ENCODE data around the gene DGCR8. TPM values are rescaled to one million over a fixed set of nuclear protein-coding genes. Genes with fewer than 3 reads are reported as not detected.
A peak's percentile ranks its signal among the peaks of the same experiment; 100 is the strongest.

Gene DGCR8
- total and polyA plus RNA-seq, 2 experiments from 2014 or later, result 14.0 to 28.7 TPM

- H3K27me3 ChIP-seq (replicated peaks; ENCODE audit: insufficient read depth), result no peaks in the 10 kb centered on the region
- in situ Hi-C loops (cut with MboI), result no loop called here
- H3F3A ChIP-seq (ENCODE audit: insufficient read depth), result peaks cover 28% of the 10 kb centered on the region; the same call in 1 of the 2 replicates
- no peaks in the 10 kb centered on the region for H3K9me2 ChIP-seq (ENCODE audit: insufficient read depth)
- H3K9me3 ChIP-seq (ENCODE audit: low read depth), result no peaks in the 10 kb centered on the region
- peak within 1 kb of the TSS; percentile 93 for H3K9ac ChIP-seq
- H3K79me2 ChIP-seq (ENCODE audit: insufficient read depth), result peaks cover 47% of the 10 kb centered on the region
- TF ChIP-seq EZH2 (IDR thresholded peaks at IDR 0.05; ENCODE audit: insufficient read depth, poor library complexity, severe bottlenecking) (no peak), EZH2phosphoT487 (IDR thresholded peaks at IDR 0.05; ENCODE audit: insufficient read depth, low read depth) (no peak)
- peak within 1 kb of the TSS; percentile 86 for H3K4me3 ChIP-seq
- H3K4me2 ChIP-seq (ENCODE audit: unreplicated experiment), result peak within 1 kb of the TSS; percentile 87
- 0% methylated on average over 4 to 8 of the region's 43 CpGs for WGBS, 2 experiments (ENCODE audit: low coverage in 1 of 2, low lambda C conversion rate in 2 of 2, missing lambda C conversion rate in 2 of 2)
- H3K4me1 ChIP-seq (ENCODE audit: insufficient read depth), result peaks cover 11% of the 10 kb centered on the region; the same call in 1 of the 2 replicates
- peak; percentile 50 for DNase-seq
- peak within 1 kb of the TSS; percentile 81 for H2AFZ ChIP-seq
- H3K27ac ChIP-seq, result peak within 1 kb of the TSS; percentile 45
- no peaks in the 10 kb centered on the region for H3K36me3 ChIP-seq (ENCODE audit: low read depth)
- H4K20me1 ChIP-seq (ENCODE audit: insufficient read depth), result no peaks in the 10 kb centered on the region
Measured at GRCh38 chr22:20131597-20131858, 51.5 kb downstream of the DGCR8 start, which contains the start of gene ZDHHC8. TSS of gene ZDHHC8 (plus strand) at chr22:20131804. CDS start at chr22:20131948, 144 bp downstream.

GRCh38 chr22:20131859-20132685, 52.0 kb downstream of the DGCR8 start:
- Histone ChIP-seq H3K9me3 (ENCODE audit: low read depth) (no peaks in the 10 kb centered on the region), H3K36me3 (ENCODE audit: low read depth) (no peaks in the 10 kb centered on the region), H2AFZ (peak overlapping the region; percentile 52; the same call in 1 of the 2 replicates), H3K9ac (peak overlapping the region; percentile 93), H3K79me2 (ENCODE audit: insufficient read depth) (peaks cover 52% of the 10 kb centered on the region), H4K20me1 (ENCODE audit: insufficient read depth) (no peaks in the 10 kb centered on the region), H3K27me3 (replicated peaks; ENCODE audit: insufficient read depth) (no peaks in the 10 kb centered on the region), H3K4me1 (ENCODE audit: insufficient read depth) (peaks cover 11% of the 10 kb centered on the region; the same call in 1 of the 2 replicates), H3K9me2 (ENCODE audit: insufficient read depth) (no peaks in the 10 kb centered on the region), H3K4me3 (peak overlapping the region; percentile 86), H3K4me2 (ENCODE audit: unreplicated experiment) (peak overlapping the region; percentile 87), H3K27ac (peak overlapping the region; percentile 45), H3F3A (ENCODE audit: insufficient read depth) (peaks cover 28% of the 10 kb centered on the region; the same call in 1 of the 2 replicates)
- TF ChIP-seq EZH2phosphoT487 (IDR thresholded peaks at IDR 0.05; ENCODE audit: insufficient read depth, low read depth) (no peak), EZH2 (IDR thresholded peaks at IDR 0.05; ENCODE audit: insufficient read depth, poor library complexity, severe bottlenecking) (no peak)
- in situ Hi-C loops (cut with MboI), result no loop called here
- peak; percentile 57 for DNase-seq
- 0 to 1% methylated on average over 44 to 45 of the region's 72 CpGs for WGBS, 2 experiments (ENCODE audit: low coverage in 1 of 2, low lambda C conversion rate in 2 of 2, missing lambda C conversion rate in 2 of 2)

- Histone ChIP-seq H3K27me3 (replicated peaks; ENCODE audit: insufficient read depth) (no peaks in the 10 kb centered on the region), H3F3A (ENCODE audit: insufficient read depth) (peaks cover 26% of the 10 kb centered on the region; the same call in 1 of the 2 replicates), H3K79me2 (ENCODE audit: insufficient read depth) (peaks cover 59% of the 10 kb centered on the region), H4K20me1 (ENCODE audit: insufficient read depth) (no peaks in the 10 kb centered on the region), H3K4me2 (ENCODE audit: unreplicated experiment) (peak overlapping the region; percentile 87), H2AFZ (no peak overlapping the region), H3K9me3 (ENCODE audit: low read depth) (no peaks in the 10 kb centered on the region), H3K9ac (peak overlapping the region; percentile 93), H3K4me1 (ENCODE audit: insufficient read depth) (peaks cover 14% of the 10 kb centered on the region; the same call in 1 of the 2 replicates), H3K27ac (no peak overlapping the region; the same call in 1 of the 2 replicates), H3K36me3 (ENCODE audit: low read depth) (no peaks in the 10 kb centered on the region), H3K9me2 (ENCODE audit: insufficient read depth) (no peaks in the 10 kb centered on the region), H3K4me3 (peak overlapping the region; percentile 86)
- TF ChIP-seq EZH2 (IDR thresholded peaks at IDR 0.05; ENCODE audit: insufficient read depth, poor library complexity, severe bottlenecking), result no peak
- TF ChIP-seq EZH2phosphoT487 (IDR thresholded peaks at IDR 0.05; ENCODE audit: insufficient read depth, low read depth), result no peak
- 54 to 56% methylated on average over 16 of the region's 16 CpGs for WGBS, 2 experiments (ENCODE audit: low coverage in 1 of 2, low lambda C conversion rate in 2 of 2, missing lambda C conversion rate in 2 of 2)
- in situ Hi-C loops (cut with MboI), result no loop called here
- DNase-seq, result no peak
Measured at GRCh38 chr22:20132686-20133246, 52.7 kb downstream of the DGCR8 start.

GRCh38 chr22:20133930-20134549, 54.0 kb downstream of the DGCR8 start:
- H3F3A ChIP-seq (ENCODE audit: insufficient read depth), result peaks cover 13% of the 10 kb centered on the region; the same call in 1 of the 2 replicates
- H3K4me1 ChIP-seq (ENCODE audit: insufficient read depth), result peaks cover 22% of the 10 kb centered on the region
- H3K27me3 ChIP-seq (replicated peaks; ENCODE audit: insufficient read depth), result no peaks in the 10 kb centered on the region
- no peak overlapping the region for H2AFZ ChIP-seq
- H3K9me2 ChIP-seq (ENCODE audit: insufficient read depth), result no peaks in the 10 kb centered on the region
- in situ Hi-C loops (cut with MboI), result no loop called here
- no peaks in the 10 kb centered on the region for H4K20me1 ChIP-seq (ENCODE audit: insufficient read depth)
- H3K27ac ChIP-seq, result no peak overlapping the region
- H3K4me2 ChIP-seq (ENCODE audit: unreplicated experiment), result no peak overlapping the region
- H3K36me3 ChIP-seq (ENCODE audit: low read depth), result no peaks in the 10 kb centered on the region
- peaks cover 66% of the 10 kb centered on the region for H3K79me2 ChIP-seq (ENCODE audit: insufficient read depth)
- no peak for DNase-seq
- H3K9ac ChIP-seq, result no peak overlapping the region
- no peak for TF ChIP-seq EZH2 (IDR thresholded peaks at IDR 0.05; ENCODE audit: insufficient read depth, poor library complexity, severe bottlenecking)
- no peak for TF ChIP-seq EZH2phosphoT487 (IDR thresholded peaks at IDR 0.05; ENCODE audit: insufficient read depth, low read depth)
- no peak overlapping the region for H3K4me3 ChIP-seq
- no peaks in the 10 kb centered on the region for H3K9me3 ChIP-seq (ENCODE audit: low read depth)
- 66 to 72% methylated on average over 9 to 12 of the region's 12 CpGs for WGBS, 2 experiments (ENCODE audit: low coverage in 1 of 2, low lambda C conversion rate in 2 of 2, missing lambda C conversion rate in 2 of 2)

Data from GM23248 (cell line).